IMR-90 (cell line): ENCODE results near the gene INAFM1. TPM values are rescaled to one million over a fixed set of nuclear protein-coding genes. Genes with fewer than 3 reads are reported as not detected.

Experiments used
- ATAC-seq: fragments of 200-7000 bp; cut with Tn5 transposase; 2 replicates; pipeline ENCODE4 v1.9.1; 2020; ENCODE audit warnings: low read depth, mild to moderate bottlenecking, moderate library complexity
- BruUV-seq: library from RNA; stranded (reverse); fragments of 400-500 nt; replicated peaks from 2 replicates; lab custom pipeline; 2021; lab: Mats Ljungman, UMichigan
- CTCF ChIA-PET: fragments of 300-600 bp; formaldehyde crosslinking; extraction: SDS; loops from one replicate; lab custom pipeline; 2021; ENCODE audit warnings: antibody characterized with exemption; lab: Yijun Ruan, JAX
- POLR2A ChIA-PET: fragments of 300-600 bp; sonication (Branson Sonifier 250); formaldehyde crosslinking; loops from one replicate; lab custom pipeline; 2022; ENCODE audit warnings: antibody characterized with exemption; ENCODE audit not compliant: unreplicated experiment; lab: Charles Lee
- DNase-seq: peaks from one replicate; pipeline ENCODE4 v3.0.0; 2013
- H2AFZ ChIP-seq: replicated peaks from 2 replicates; pipeline ENCODE3; 2013; ENCODE audit warnings: low read length, mild to moderate bottlenecking; ENCODE audit not compliant: poor library complexity
- H2AK5ac ChIP-seq: 2 replicates; pipeline ENCODE4 v1.6.1; 2013; ENCODE audit warnings: low read depth, low read length, inconsistent platforms
- H2AK9ac ChIP-seq: replicated peaks from 2 replicates; pipeline ENCODE3; 2013; ENCODE audit warnings: mild to moderate bottlenecking, low read depth, low read length, moderate library complexity; ENCODE audit not compliant: poor library complexity
- H2BK120ac ChIP-seq: 2 replicates; pipeline ENCODE4 v1.6.1; 2013; ENCODE audit warnings: low read depth, low read length, inconsistent platforms
- H2BK15ac ChIP-seq: 3 replicates; pipeline ENCODE4 v1.6.1; 2013; ENCODE audit warnings: low read depth, low read length, inconsistent platforms
- H2BK20ac ChIP-seq: 2 replicates; pipeline ENCODE4 v1.6.1; 2013; ENCODE audit warnings: low read depth, mild to moderate bottlenecking, inconsistent platforms, low read length, moderate library complexity
- H2BK5ac ChIP-seq: 2 replicates; pipeline ENCODE4 v1.6.1; 2013; ENCODE audit warnings: mild to moderate bottlenecking, low read depth, low read length, inconsistent platforms; ENCODE audit not compliant: poor library complexity, severe bottlenecking
- H3K14ac ChIP-seq: replicated peaks from 2 replicates; pipeline ENCODE4 v1.6.1; 2013; ENCODE audit warnings: low read depth, low read length, inconsistent platforms
- H3K18ac ChIP-seq: 2 replicates; pipeline ENCODE4 v1.6.1; 2013; ENCODE audit warnings: low read depth, low read length, control low read depth
- H3K23ac ChIP-seq: 2 replicates; pipeline ENCODE4 v1.6.1; 2013; ENCODE audit warnings: low read depth, low read length, inconsistent platforms
- H3K27ac ChIP-seq: 2 replicates; pipeline ENCODE4 v1.5.1; 2013; ENCODE audit warnings: mild to moderate bottlenecking, control low read depth, low read length; ENCODE audit not compliant: insufficient read depth
- H3K27me3 ChIP-seq: 2 replicates; pipeline ENCODE4 v1.6.1; 2013; ENCODE audit warnings: low read length; ENCODE audit not compliant: control insufficient read depth, insufficient read depth
- H3K36me3 ChIP-seq: 2 replicates; pipeline ENCODE4 v1.6.1; 2013; ENCODE audit warnings: low read length, mixed read lengths; ENCODE audit not compliant: control insufficient read depth, insufficient read depth
- H3K4ac ChIP-seq: 2 replicates; pipeline ENCODE4 v1.6.1; 2013; ENCODE audit warnings: low read depth, low read length, inconsistent platforms
- H3K4me1 ChIP-seq: 2 replicates; pipeline ENCODE4 v1.6.1; 2013; ENCODE audit warnings: low read length, mixed read lengths; ENCODE audit not compliant: control insufficient read depth, insufficient read depth
- H3K4me2 ChIP-seq: 2 replicates; pipeline ENCODE4 v1.6.1; 2013; ENCODE audit warnings: low read depth, mild to moderate bottlenecking, control low read depth, low read length, moderate library complexity
- H3K4me3 ChIP-seq: 2 replicates; pipeline ENCODE4 v1.5.1; 2013; ENCODE audit warnings: low read depth, mild to moderate bottlenecking, control low read depth, low read length, moderate library complexity; ENCODE audit not compliant: insufficient read depth
- H3K56ac ChIP-seq: 2 replicates; pipeline ENCODE4 v1.6.1; 2013; ENCODE audit warnings: low read length, inconsistent platforms; ENCODE audit not compliant: insufficient read depth; ENCODE audit errors: extremely low read depth
- H3K79me1 ChIP-seq, 2 experiments: 2 replicates each; pipeline ENCODE4 v1.6.1; 2013; ENCODE audit warnings: low read length in 2 of 2, inconsistent platforms in 1 of 2, low read depth in 1 of 2
- H3K9ac ChIP-seq: 2 replicates; pipeline ENCODE4 v1.6.1; 2013; ENCODE audit warnings: low read depth, low read length, control low read depth
- H3K9me1 ChIP-seq: 2 replicates; pipeline ENCODE4 v1.6.1; 2013; ENCODE audit warnings: low read length, inconsistent platforms; ENCODE audit not compliant: insufficient read depth
- H3K9me3 ChIP-seq: 2 replicates; pipeline ENCODE4 v1.6.1; 2013; ENCODE audit warnings: low read length; ENCODE audit not compliant: control insufficient read depth, insufficient read depth
- H4K20me1 ChIP-seq: 2 replicates; pipeline ENCODE4 v1.6.1; 2013; ENCODE audit warnings: low read length, inconsistent platforms; ENCODE audit not compliant: insufficient read depth
- H4K5ac ChIP-seq: 2 replicates; pipeline ENCODE4 v1.6.1; 2013; ENCODE audit warnings: mild to moderate bottlenecking, low read depth, low read length, control low read depth
- H4K8ac ChIP-seq, 2 experiments: 2 replicates each; pipeline ENCODE4 v1.6.1; 2013; ENCODE audit warnings: low read depth in 2 of 2, low read length in 2 of 2, control low read depth in 1 of 2, inconsistent platforms in 1 of 2
- H4K91ac ChIP-seq: 2 replicates; pipeline ENCODE4 v1.6.1; 2013; ENCODE audit warnings: low read depth, low read length, inconsistent platforms; ENCODE audit not compliant: insufficient read depth
- CHD1 ChIP-seq: IDR thresholded peaks from 2 replicates; pipeline ENCODE4 v1.6.1; 2012; ENCODE audit warnings: low read depth, low read length, improper control_type of control experiment
- MAFK ChIP-seq: IDR thresholded peaks from 2 replicates; pipeline ENCODE4 v1.6.1; 2012; ENCODE audit warnings: low read depth, low read length, improper control_type of control experiment
- MAZ ChIP-seq: IDR thresholded peaks from 2 replicates; pipeline ENCODE4 v1.6.1; 2012; ENCODE audit warnings: low read depth, mild to moderate bottlenecking, low read length, improper control_type of control experiment, moderate library complexity, borderline replicate concordance
- NFE2L2 ChIP-seq: fragments of 150-350 bp; IDR thresholded peaks from 2 replicates; pipeline ENCODE4 v1.6.1; 2016; ENCODE audit warnings: low read depth, mild to moderate bottlenecking, low read length
- WGBS, 2 experiments: methylation state at CpG; one replicate each; pipeline versions ENCODE4 v1.1.5 to v1.1.7; 2013; ENCODE audit warnings: missing lambda C conversion rate in 2 of 2; ENCODE audit not compliant: insufficient read length in 1 of 2; ENCODE audit errors: extremely low coverage in 2 of 2; 5-methylcytosine and 5-hydroxymethylcytosine counted together
- dilution Hi-C: fragments of 300-500 bp; cut with HindIII; formaldehyde crosslinking; loops from one replicate; pipeline ENCODE4 v1.14.3; 2018; ENCODE audit warnings: low sequenced_read_pairs; ENCODE audit not compliant: unreplicated experiment
- in situ Hi-C: fragments of 300-500 bp; cut with MboI; formaldehyde crosslinking; loops from 3 replicates; pipeline ENCODE4 v1.14.3; 2019; ENCODE audit warnings: low sequenced_read_pairs, inconsistent platforms, mixed read lengths
- intact Hi-C: fragments of 100-400 bp; cut with micrococcal nuclease; formaldehyde crosslinking; loops from 2 replicates; pipeline ENCODE4 v1.10.0; 2022
- polyA plus RNA-seq, 3 experiments: library from polyadenylated mRNA; depleted of rRNA; stranded (reverse); fragments of >200 nt; gene quantifications; 2 replicates each; pipeline ENCODE4 v1.2.3, GENCODE V29; 2012; ENCODE audit warnings: low replicate concordance in 1 of 3
- total RNA-seq: library from RNA; depleted of rRNA; stranded (reverse); fragments of >200 nt; gene quantifications from 2 replicates; pipeline ENCODE4 v1.2.3, GENCODE V29; 2012
- TF ChIP-seq, protein P1 (sequence below): conservative IDR thresholded peaks from 2 replicates; pipeline ENCODE4 v1.5.1; 2012; ENCODE audit warnings: mild to moderate bottlenecking, low read depth, low read length, improper control_type of control experiment

INAFM1 gene
- total and polyA plus RNA-seq, 2 of the 4 experiments (the other 2 are of a cell fraction), result 0.36 to 7.8 TPM

DNA sequence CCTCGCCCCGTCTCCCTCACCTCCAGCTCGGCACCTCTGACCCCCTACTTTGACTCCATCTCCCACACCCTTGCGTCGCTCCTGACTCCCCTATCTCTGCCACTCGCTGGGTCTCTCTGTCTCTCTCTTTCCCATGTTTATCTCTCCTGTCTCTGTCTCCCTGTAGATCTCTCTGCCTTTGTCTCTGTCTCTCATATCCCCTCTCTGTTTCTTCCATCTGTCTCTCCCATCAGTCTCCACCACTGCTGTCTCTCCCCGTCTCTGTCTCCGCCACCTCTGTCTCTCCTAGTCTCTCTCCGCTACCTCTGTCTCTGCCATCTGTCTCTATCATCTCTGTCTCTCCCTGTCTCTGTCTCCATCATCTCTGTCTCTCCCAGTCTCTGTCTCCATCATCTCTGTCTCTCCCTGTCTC lies 31.3 kb upstream of the INAFM1 start:
- peak overlapping the region; percentile 93 to 96 for H4K8ac ChIP-seq
- peak overlapping the region; percentile 98 for H4K91ac ChIP-seq
- peak overlapping the region; percentile 82 for H3K27ac ChIP-seq
- peaks cover 10% of the 10 kb centered on the region; the same call in 1 of the 2 replicates for H4K20me1 ChIP-seq
- peak overlapping the region; percentile 75 for H3K18ac ChIP-seq
- CTCF ChIA-PET, result interaction anchor here (0.6 to 6.1 kb wide), 4 partner anchors 17 to 137 kb away, joined by 3 to 67 read pairs (median 8); no protein-coding TSS in a partner anchor
- peak overlapping the region; percentile 47 for H3K4me2 ChIP-seq
- H3K79me1 ChIP-seq, result peaks cover 3 to 28% of the 10 kb centered on the region in 2 experiments; a peak in 2 of 4 replicates
- peak overlapping the region; percentile 85 for H2BK20ac ChIP-seq
- H2AK9ac ChIP-seq, result peak overlapping the region; percentile 100
- H3K9me3 ChIP-seq, result no peaks in the 10 kb centered on the region
- peak overlapping the region; percentile 73 for H2BK5ac ChIP-seq
- peak overlapping the region; percentile 79 for H4K5ac ChIP-seq
- H3K9ac ChIP-seq, result peak overlapping the region; percentile 70
- POLR2A ChIA-PET, result interaction anchor here (0.8 to 1.3 kb wide), 2 partner anchors 17 to 93 kb away, joined by 3 read pairs; no protein-coding TSS in a partner anchor
- in situ Hi-C loops, result no loop called here
- intact Hi-C loops, result loop anchor here (5.0 kb wide), 1 partner anchor 111 kb away; the partner anchor contains the start of gene SAE1
- H2BK15ac ChIP-seq, result peak overlapping the region; percentile 98; the same call in 2 of the 3 replicates
- H2BK120ac ChIP-seq, result peak overlapping the region; percentile 97
- DNase-seq, result no peak
- H2AFZ ChIP-seq, result peak overlapping the region; percentile 72
- peak overlapping the region; percentile 37 for H3K4me3 ChIP-seq
- no peak for TF ChIP-seq MAFK
- TF ChIP-seq, protein P1, sequence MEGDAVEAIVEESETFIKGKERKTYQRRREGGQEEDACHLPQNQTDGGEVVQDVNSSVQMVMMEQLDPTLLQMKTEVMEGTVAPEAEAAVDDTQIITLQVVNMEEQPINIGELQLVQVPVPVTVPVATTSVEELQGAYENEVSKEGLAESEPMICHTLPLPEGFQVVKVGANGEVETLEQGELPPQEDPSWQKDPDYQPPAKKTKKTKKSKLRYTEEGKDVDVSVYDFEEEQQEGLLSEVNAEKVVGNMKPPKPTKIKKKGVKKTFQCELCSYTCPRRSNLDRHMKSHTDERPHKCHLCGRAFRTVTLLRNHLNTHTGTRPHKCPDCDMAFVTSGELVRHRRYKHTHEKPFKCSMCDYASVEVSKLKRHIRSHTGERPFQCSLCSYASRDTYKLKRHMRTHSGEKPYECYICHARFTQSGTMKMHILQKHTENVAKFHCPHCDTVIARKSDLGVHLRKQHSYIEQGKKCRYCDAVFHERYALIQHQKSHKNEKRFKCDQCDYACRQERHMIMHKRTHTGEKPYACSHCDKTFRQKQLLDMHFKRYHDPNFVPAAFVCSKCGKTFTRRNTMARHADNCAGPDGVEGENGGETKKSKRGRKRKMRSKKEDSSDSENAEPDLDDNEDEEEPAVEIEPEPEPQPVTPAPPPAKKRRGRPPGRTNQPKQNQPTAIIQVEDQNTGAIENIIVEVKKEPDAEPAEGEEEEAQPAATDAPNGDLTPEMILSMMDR, result no peak
- no peak for TF ChIP-seq MAZ
- no peak for TF ChIP-seq CHD1
- no peak for TF ChIP-seq NFE2L2
- H3K27me3 ChIP-seq, result no peaks in the 10 kb centered on the region
- BruUV-seq, result TSS peak; percentile 94
- H3K56ac ChIP-seq, result peak overlapping the region; percentile 89; the same call in 1 of the 2 replicates
- peak; percentile 0; the same call in 1 of the 2 replicates for ATAC-seq
- peak overlapping the region; percentile 97 for H3K23ac ChIP-seq
- peak overlapping the region; percentile 99 for H3K4ac ChIP-seq
- dilution Hi-C loops, result no loop called here
- peak overlapping the region; percentile 99 for H3K14ac ChIP-seq
- H3K4me1 ChIP-seq, result peaks cover 27% of the 10 kb centered on the region
- H3K36me3 ChIP-seq, result no peaks in the 10 kb centered on the region
- H2AK5ac ChIP-seq, result peak overlapping the region; percentile 99
- H3K9me1 ChIP-seq, result peaks cover 15% of the 10 kb centered on the region
- WGBS, 2 experiments, result 29% methylated on average over 7 of the region's 9 CpGs; no CpG with 5 or more reads in 1 of the 2 experiments
